ENCODE results near the gene DAPK1.

Gene DAPK1

GRCh38 chr9:87562530-87563170 is 65.0 kb downstream of the DAPK1 start:
- Histone ChIP-seq H3K4me3 (ENCODE audit: low read depth, low read length) (no peak overlapping the region), H3K27ac (ENCODE audit: extremely low read depth, low read depth, low read length) (no peak overlapping the region), H3K4me1 (ENCODE audit: control insufficient read depth, insufficient read depth, low read length) (no peaks in the 10 kb centered on the region), H3K9me3 (ENCODE audit: control insufficient read depth, insufficient read depth, low read depth, low read length) (no peaks in the 10 kb centered on the region), H3K36me3 (ENCODE audit: control insufficient read depth in 2 of 2, insufficient read depth in 1 of 2, low read length in 2 of 2) (no peaks in the 10 kb centered on the region)
- TF ChIP-seq HOXA7 (CRISPR knock-in tag; IDR thresholded peaks at IDR 0.05; ENCODE audit: borderline replicate concordance), result no peak
- TF ChIP-seq ZNF302 (tag by site-specific recombination; IDR thresholded peaks at IDR 0.05; ENCODE audit: low read depth), result no peak
- no peak for TF ChIP-seq ZNF580 (tag by site-specific recombination; IDR thresholded peaks at IDR 0.05)
- no peak for TF ChIP-seq ATF2 (tag by site-specific recombination; IDR thresholded peaks at IDR 0.05; ENCODE audit: low read depth)
- TF ChIP-seq ZNF645 (tag by site-specific recombination; IDR thresholded peaks at IDR 0.05), result no peak
- no peak for TF ChIP-seq ZNF416 (tag by site-specific recombination; IDR thresholded peaks at IDR 0.05)
- TF ChIP-seq MZF1 (tag by site-specific recombination; IDR thresholded peaks at IDR 0.05; ENCODE audit: borderline replicate concordance), result no peak
- TF ChIP-seq KLF1 (tag by site-specific recombination; IDR thresholded peaks at IDR 0.05), result no peak
- no peak for TF ChIP-seq ZNF768 (tag by site-specific recombination; IDR thresholded peaks at IDR 0.05)
- TF ChIP-seq ZNF155 (tag by site-specific recombination; IDR thresholded peaks at IDR 0.05), result no peak
- TF ChIP-seq ZNF473 (tag by site-specific recombination; IDR thresholded peaks at IDR 0.05), result no peak
- no peak for TF ChIP-seq ZNF596 (tag by site-specific recombination; IDR thresholded peaks at IDR 0.05)
- no peak for TF ChIP-seq ZNF362 (tag by site-specific recombination; IDR thresholded peaks at IDR 0.05)
- no peak for TF ChIP-seq ZNF558 (tag by site-specific recombination; IDR thresholded peaks at IDR 0.05)
- TF ChIP-seq ZNF785 (tag by site-specific recombination; IDR thresholded peaks at IDR 0.05), result no peak
- TF ChIP-seq ZNF274 (IDR thresholded peaks at IDR 0.05; ENCODE audit: low read length), result no peak
- no peak for TF ChIP-seq ZNF274 (tag by site-specific recombination; IDR thresholded peaks at IDR 0.05; ENCODE audit: borderline replicate concordance)
- no peak for TF ChIP-seq ZNF112 (tag by site-specific recombination; IDR thresholded peaks at IDR 0.05)
- POLR2A ChIA-PET, result no interaction called here
- CTCF ChIA-PET, result no interaction called here

- Histone ChIP-seq H3K9me3 (ENCODE audit: control insufficient read depth, insufficient read depth, low read depth, low read length) (no peaks in the 10 kb centered on the region), H3K4me1 (ENCODE audit: control insufficient read depth, insufficient read depth, low read length) (peaks cover 3% of the 10 kb centered on the region), H3K4me3 (ENCODE audit: low read depth, low read length) (no peak overlapping the region), H3K36me3 (ENCODE audit: control insufficient read depth in 2 of 2, insufficient read depth in 1 of 2, low read length in 2 of 2) (no peaks in the 10 kb centered on the region), H3K27ac (ENCODE audit: extremely low read depth, low read depth, low read length) (no peak overlapping the region)
- POLR2A ChIA-PET, result no interaction called here
- TF ChIP-seq ZNF529 (tag by site-specific recombination; IDR thresholded peaks at IDR 0.05; ENCODE audit: insufficient replicate concordance) (no peak), PBX3 (CRISPR knock-in tag; IDR thresholded peaks at IDR 0.05) (no peak), ZNF341 (tag by site-specific recombination; IDR thresholded peaks at IDR 0.05; ENCODE audit: low read depth) (no peak), ZNF488 (tag by site-specific recombination; IDR thresholded peaks at IDR 0.05) (no peak), KLF8 (tag by site-specific recombination; IDR thresholded peaks at IDR 0.05) (no peak), ZNF266 (tag by site-specific recombination; IDR thresholded peaks at IDR 0.05; ENCODE audit: low read depth) (no peak), EGR2 (tag by site-specific recombination; IDR thresholded peaks at IDR 0.05; ENCODE audit: low read depth) (no peak), ZNF2 (tag by site-specific recombination; IDR thresholded peaks at IDR 0.05) (no peak)
- CTCF ChIA-PET, result no interaction called here
Measured at GRCh38 chr9:87564111-87564510, 66.4 kb downstream of the DAPK1 start.
